HG03378 (cell line): ENCODE measurements around the gene XNDC1N.

ENCODE experiments used
- ATAC-seq: cut with Tn5 transposase; IDR thresholded peaks from one replicate; pipeline ENCODE4 v1.9.1; 2021; ENCODE audit warnings: mild to moderate bottlenecking, moderate library complexity; ENCODE audit not compliant: unreplicated experiment

XNDC1N gene, protein sequence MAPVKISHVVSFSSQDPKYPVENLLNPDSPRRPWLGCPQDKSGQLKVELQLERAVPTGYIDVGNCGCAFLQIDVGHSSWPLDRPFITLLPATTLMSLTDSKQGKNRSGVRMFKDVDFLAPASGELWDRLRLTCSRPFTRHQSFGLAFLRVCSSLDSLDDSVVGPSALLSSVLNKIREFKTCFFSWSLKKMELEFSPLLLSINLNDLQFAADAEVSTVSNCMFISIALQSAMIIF

GRCh38 chr11:71927820-71928736, at the start of gene XNDC1N:
Gene XNDC1N (minus strand): TSS chr11:71928594. CDS start chr11:71923353, 5,241 bp downstream.
- peak; percentile 63 for ATAC-seq

- ATAC-seq = no peak
Measured at GRCh38 chr11:71977743-71978418, 49.5 kb upstream of the XNDC1N start.

- no peak for ATAC-seq
Measured at GRCh38 chr11:71977090-71977489, 48.7 kb upstream of the XNDC1N start.

DNA sequence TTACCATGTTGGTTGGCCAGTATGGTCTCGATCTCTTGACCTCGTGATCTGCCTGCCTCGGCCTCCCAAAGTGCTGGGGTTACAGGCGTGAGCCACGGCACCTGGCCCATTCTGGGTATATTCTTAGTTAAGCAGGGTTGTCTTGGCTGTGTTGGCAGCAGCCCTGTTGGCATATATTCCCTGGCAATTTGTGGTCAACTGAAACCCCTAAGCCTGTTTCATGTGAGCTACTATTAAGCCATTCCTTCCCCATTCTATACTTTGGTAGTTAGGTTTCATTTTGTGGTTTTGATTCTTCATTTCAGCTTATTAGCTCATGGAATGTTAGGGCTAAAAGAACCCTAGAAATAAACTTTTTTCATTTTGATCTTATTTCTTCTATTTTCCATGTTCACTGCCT, 48.2 kb upstream of the XNDC1N start:
- no peak for ATAC-seq

DNA sequence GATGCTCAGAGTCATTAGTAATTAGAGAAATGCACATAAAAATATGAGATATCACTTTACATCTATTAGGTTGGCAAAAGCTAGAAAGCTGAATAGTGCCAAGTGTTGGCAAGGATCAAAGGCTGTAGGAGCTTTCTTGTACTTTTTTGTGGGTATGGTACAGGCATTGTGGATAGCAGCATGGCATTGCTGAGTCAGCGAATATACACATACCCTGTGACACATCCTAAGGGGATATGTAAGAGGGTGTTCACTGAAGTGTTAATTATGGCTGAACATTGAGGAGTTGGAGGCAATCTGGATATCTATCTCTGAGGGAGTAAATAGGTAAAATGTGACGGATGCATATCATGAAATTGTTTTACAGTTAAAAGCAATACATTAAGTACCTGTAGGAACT, 43.3 kb upstream of the XNDC1N start:
- ATAC-seq = no peak

- no peak for ATAC-seq
Measured at GRCh38 chr11:71964641-71965040, 36.2 kb upstream of the XNDC1N start.

- ATAC-seq = no peak
Measured at GRCh38 chr11:71963468-71963867, 35.1 kb upstream of the XNDC1N start.

DNA sequence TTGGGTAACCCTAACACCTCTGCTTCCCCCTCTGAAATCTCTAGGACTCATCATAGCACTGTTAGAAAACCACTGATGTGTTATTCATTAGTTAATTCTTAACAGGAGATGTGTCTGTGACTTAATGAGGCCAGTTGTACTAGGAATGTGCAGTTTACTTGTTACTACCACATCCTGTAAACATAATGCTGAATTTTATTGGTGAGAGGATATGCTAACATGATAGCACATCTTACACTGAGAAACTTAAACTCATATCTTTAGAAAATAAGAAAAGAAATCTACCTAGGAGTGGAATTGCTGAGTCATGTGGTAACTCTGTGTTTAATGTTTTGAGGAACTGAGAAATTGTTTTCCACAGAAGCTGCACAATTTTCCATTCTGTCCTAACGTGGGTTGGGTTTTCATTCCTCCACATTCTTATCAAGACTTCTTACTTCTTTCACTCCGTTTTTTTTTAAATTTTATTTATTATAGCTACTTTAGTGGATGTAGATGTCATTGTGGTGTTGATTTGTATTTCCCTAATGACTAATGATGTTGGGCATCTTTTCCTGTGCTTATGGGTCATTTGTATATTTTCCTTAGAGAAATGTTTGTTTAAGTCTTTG, 34.1 kb upstream of the XNDC1N start:
- peak; percentile 72 for ATAC-seq

DNA sequence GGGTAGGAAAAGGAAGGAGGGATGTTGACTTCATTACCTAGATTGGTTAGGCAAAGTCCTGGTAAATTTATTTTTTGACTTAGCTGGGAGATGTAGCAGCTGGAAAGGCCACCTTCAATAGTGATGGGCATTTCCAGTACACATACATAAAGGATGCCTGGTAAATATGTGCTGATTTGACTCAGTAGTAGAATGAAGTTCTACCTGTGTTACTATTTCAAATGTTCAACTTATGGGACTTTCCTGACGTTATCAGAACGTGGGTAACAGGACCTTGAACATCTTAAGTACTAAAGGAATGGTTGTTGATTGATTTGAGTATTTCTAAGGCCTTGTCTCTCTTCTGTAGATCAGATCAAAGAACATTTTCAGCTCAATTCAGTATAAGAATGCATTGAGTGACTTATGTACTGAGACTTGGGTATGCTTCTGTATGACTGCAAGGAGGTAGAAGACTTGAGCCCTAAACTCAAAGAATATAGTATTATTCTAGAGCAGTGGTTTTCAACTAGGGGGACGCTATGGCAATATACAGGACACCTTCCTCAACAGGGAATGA, 27.6 kb upstream of the XNDC1N start:
- ATAC-seq = no peak

DNA sequence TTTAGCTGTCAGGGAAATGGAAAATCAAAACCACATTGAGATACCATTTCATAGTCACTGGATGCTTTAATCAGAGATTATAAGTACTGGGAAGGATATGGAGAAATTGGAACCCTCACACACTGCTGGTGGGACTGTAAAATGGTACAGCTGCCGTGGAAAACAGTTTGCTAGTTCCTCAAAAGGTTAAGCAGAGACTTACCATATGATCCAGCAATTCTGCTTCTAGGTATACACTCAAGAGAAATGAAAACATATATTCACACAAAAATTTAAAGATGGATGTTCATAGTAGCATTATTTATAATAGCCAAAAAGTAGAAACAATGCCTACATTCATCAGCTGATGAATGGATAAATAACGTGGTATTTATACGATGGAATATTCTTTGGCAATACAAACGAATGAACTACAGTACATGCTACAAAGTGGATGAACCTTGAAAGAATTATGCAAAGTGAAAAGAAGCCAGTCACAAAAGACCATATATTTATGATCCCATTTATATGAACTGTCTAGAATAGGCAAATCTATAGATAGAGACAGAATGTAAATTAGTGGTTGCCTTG, 23.4 kb upstream of the XNDC1N start:
- no peak for ATAC-seq

DNA sequence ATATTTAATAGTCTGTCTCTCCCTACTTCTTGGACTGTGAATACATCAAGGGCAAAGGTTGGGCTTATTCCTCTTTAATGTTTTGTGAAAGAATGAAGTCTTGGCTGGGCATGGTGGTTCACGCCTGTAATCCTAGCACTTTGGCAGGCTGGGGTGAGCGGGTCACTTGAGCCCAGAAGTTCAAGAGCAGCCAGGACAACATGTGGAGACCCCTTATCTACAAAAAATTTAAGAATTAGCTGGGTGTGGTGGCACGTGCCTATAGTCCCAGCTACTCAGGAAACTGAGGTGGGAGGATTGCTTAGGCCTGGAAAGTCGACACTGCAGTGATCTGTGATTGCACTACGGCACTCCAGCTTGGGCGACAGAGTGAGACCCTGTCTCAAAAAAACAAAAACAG, 20.6 kb upstream of the XNDC1N start:
- ATAC-seq = no peak

DNA sequence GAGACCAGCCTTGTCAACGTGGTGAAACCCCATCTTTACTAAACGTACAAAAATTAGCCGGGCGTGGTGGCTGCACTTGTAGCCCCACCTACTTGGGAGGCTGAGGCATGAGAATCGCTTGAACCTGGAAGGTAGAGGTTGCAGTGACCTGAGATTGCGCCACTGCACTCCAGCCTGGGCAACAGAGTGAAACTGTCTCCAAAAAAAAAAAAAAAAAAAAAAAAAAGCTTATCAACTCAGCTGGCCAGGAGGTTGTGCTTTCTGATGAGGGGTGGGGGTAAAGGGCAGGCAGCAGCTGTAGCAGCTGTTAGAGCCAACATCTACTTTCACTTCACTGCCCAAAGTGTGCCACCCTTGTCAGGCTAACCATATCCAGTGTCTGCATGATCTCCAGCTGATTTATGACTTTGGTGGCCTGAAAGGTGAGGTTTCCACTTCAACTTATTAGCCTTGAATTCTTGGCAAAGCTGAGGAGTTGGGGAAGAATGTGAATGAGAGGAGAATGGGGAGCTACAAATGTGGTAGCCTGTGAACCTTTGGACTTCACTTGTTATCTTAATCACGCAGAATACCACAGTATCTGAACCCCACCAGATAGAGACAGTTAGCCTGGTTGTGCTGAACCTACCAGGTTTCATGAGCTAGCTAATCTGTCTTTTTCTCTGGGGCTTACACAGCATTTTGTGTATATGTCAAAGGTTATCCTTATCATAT, 20.1 kb upstream of the XNDC1N start:
- ATAC-seq = no peak

GRCh38 chr11:71947498-71947897, 19.1 kb upstream of the XNDC1N start:
- ATAC-seq = no peak

- no peak for ATAC-seq
Measured at GRCh38 chr11:71946144-71946571, 17.8 kb upstream of the XNDC1N start.

GRCh38 chr11:71940561-71941219, 12.3 kb upstream of the XNDC1N start:
- no peak for ATAC-seq

DNA sequence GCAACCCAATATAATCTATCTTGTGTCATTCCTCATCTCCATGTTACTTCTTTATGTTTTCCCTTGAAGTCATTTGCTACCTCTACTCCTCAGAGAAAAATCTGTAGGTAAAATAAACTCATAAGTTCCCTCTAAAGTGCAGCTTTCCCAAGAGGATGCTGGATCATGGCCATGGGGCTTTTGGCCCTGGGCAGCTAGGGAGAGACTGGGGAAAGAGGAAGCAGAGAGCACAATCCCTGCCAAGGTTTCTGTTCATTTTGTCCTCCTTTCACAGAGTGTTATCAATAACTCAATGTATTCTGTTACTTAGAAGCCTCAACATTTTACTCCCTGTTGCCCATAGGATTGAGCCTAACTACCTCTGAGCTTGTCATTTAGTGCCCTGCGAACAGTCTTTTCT, 9.4 kb upstream of the XNDC1N start:
- ATAC-seq = no peak

DNA sequence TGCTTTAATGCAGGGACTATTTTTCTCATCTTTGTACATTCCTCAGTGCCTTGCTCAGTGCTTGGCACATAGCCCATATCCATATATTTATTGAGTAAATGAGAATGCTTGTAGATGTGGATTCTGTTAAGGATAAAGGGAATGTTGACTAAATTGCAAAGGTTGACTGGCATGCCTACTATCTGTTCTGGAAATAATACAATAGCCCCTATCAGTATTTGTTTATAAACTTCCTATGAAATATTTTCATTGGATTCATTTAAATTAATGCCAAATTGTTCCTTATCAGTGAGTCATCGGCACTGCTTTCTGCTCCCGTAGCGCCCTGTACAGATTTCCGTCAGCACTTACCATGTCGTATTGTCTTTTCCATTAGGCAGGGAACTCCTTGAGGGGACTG, 8.4 kb upstream of the XNDC1N start:
- no peak for ATAC-seq

DNA sequence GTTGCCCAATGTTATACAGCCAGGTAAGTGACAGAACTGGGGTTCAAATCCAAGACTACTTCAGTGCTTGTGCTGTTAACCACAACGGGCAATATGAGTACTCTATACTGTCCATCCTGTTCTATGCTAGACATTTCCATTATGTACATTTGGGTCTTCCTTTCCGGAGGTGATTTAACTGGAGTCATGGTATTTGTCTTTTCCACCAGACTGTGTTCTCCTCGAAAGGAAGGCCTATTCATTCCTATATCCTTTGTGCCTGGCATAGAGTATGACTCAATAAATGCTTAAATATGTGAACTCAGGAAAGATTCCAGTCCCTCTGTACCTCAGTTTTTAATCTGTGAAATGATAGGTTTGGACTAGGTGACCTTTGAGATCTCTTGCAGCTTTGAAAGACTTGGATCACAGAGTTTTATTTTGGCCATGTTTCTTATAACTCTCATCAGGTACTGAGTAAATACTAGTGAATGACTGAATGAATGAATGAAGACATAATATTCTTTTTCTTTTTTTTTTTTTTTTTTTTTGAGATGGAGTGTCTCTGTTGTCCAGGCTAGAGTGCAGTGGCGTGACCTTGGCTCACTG, 7.0 kb upstream of the XNDC1N start:
- ATAC-seq = no peak

GRCh38 chr11:71934213-71934612, 5.8 kb upstream of the XNDC1N start:
- no peak for ATAC-seq
